Activated CD4-positive, CD25-positive, alpha-beta regulatory T cell (primary cell): ENCODE results near the gene LRRN2.
"Not testable (repeated sequence)": the region's sequence is repeated elsewhere in the genome, so short reads cannot be mapped to it uniquely, and the experiment has no call there.

Experiments used
- DNase-seq, 4 experiments: peaks; one replicate each; lab custom pipeline; 2025; lab: John Stamatoyannopoulos, UW

The LRRN2 gene

GRCh38 chr1:204685236-204686006 lies at the start of gene LRRN2:
Gene LRRN2, minus strand, starts transcription at chr1:204685738. Its CDS starts 65,746 bp downstream, at chr1:204619992.
- DNase-seq = no peak

GRCh38 chr1:204735042-204735441 lies 49.5 kb upstream of the LRRN2 start:
- DNase-seq = no peak

- DNase-seq = no peak
Measured at GRCh38 chr1:204733869-204734596, 48.5 kb upstream of the LRRN2 start.

GRCh38 chr1:204733289-204733688 lies 47.8 kb upstream of the LRRN2 start:
- no peak for DNase-seq

GRCh38 chr1:204731985-204732575 lies 46.5 kb upstream of the LRRN2 start:
- DNase-seq = no peak

- no peak for DNase-seq
Measured at GRCh38 chr1:204731509-204731908, 46.0 kb upstream of the LRRN2 start.

GRCh38 chr1:204730826-204731459 lies 45.4 kb upstream of the LRRN2 start:
- no peak for DNase-seq

GRCh38 chr1:204729516-204729915 lies 44.0 kb upstream of the LRRN2 start:
- no peak for DNase-seq

GRCh38 chr1:204728456-204728855 lies 42.9 kb upstream of the LRRN2 start:
- DNase-seq = no peak

GRCh38 chr1:204728045-204728444 lies 42.5 kb upstream of the LRRN2 start:
- DNase-seq = no peak

- not testable (repeated sequence) for DNase-seq
Measured at GRCh38 chr1:204727438-204727837, 41.9 kb upstream of the LRRN2 start.

- DNase-seq = no peak
Measured at GRCh38 chr1:204726478-204726877, 40.9 kb upstream of the LRRN2 start.

- no peak for DNase-seq
Measured at GRCh38 chr1:204725821-204726448, 40.4 kb upstream of the LRRN2 start.

GRCh38 chr1:204723131-204723787 lies 37.7 kb upstream of the LRRN2 start:
- DNase-seq = no peak

- DNase-seq = no peak
Measured at GRCh38 chr1:204721373-204722055, 36.0 kb upstream of the LRRN2 start.

- no peak for DNase-seq
Measured at GRCh38 chr1:204716660-204717059, 31.1 kb upstream of the LRRN2 start.

- no peak for DNase-seq
Measured at GRCh38 chr1:204714861-204715511, 29.4 kb upstream of the LRRN2 start.

GRCh38 chr1:204714194-204714860 lies 28.8 kb upstream of the LRRN2 start:
- no peak for DNase-seq

- no peak for DNase-seq
Measured at GRCh38 chr1:204713541-204713940, 28.0 kb upstream of the LRRN2 start.
